Neural cell (in vitro differentiated cells): ENCODE data around the gene ATP6V1B1. TPM values are rescaled to one million over a fixed set of nuclear protein-coding genes. Genes with fewer than 3 reads are reported as not detected.

Experiments
- H2AFZ ChIP-seq: fragments of 200-600, 300-800 bp; sonication (generic), shearing (Covaris generic); 2 replicates; pipeline ENCODE4 v1.6.0; 2014; ENCODE audit warnings: low read depth, mild to moderate bottlenecking, antibody characterized with exemption, low read length, moderate library complexity
- H3F3A ChIP-seq: fragments of 200-600 bp; shearing (Covaris generic); 2 replicates; pipeline ENCODE4 v1.6.1; 2016; ENCODE audit warnings: mild to moderate bottlenecking, moderate library complexity, mixed read lengths, antibody characterized with exemption, low read length; ENCODE audit not compliant: insufficient read depth, poor library complexity, severe bottlenecking
- H3K27ac ChIP-seq: fragments of 200-600, 300-800 bp; sonication (generic), shearing (Covaris generic); 2 replicates; pipeline ENCODE4 v1.5.1; 2014; ENCODE audit warnings: mild to moderate bottlenecking, low read length, moderate library complexity
- H3K27me3 ChIP-seq: fragments of 300-800, 200-600 bp; sonication (generic), shearing (Covaris generic); 2 replicates; pipeline ENCODE4 v1.6.0; 2014; ENCODE audit warnings: mild to moderate bottlenecking, low read depth, low read length, moderate library complexity; ENCODE audit not compliant: insufficient read depth
- H3K36me3 ChIP-seq: fragments of 300-800, 200-600 bp; sonication (generic), shearing (Covaris generic); 2 replicates; pipeline ENCODE4 v1.5.1; 2014; ENCODE audit warnings: mild to moderate bottlenecking, antibody characterized with exemption, low read length, moderate library complexity; ENCODE audit not compliant: insufficient read depth
- H3K4me2 ChIP-seq: fragments of 300-800, 200-600 bp; sonication (generic), shearing (Covaris generic); 2 replicates; pipeline ENCODE4 v1.6.0; 2014; ENCODE audit warnings: mild to moderate bottlenecking, low read length
- H3K4me3 ChIP-seq: fragments of 300-800, 200-600 bp; sonication (generic), shearing (Covaris generic); 2 replicates; pipeline ENCODE4 v1.5.1; 2014; ENCODE audit warnings: mild to moderate bottlenecking, low read length, moderate library complexity
- H3K79me2 ChIP-seq: fragments of 200-600 bp; shearing (Covaris generic); replicated peaks from 2 replicates; pipeline ENCODE4 v1.6.0; 2014; ENCODE audit warnings: mild to moderate bottlenecking, low read length, moderate library complexity; ENCODE audit not compliant: insufficient read depth
- H3K9ac ChIP-seq: fragments of 300-800, 200-600 bp; sonication (generic), shearing (Covaris generic); 2 replicates; pipeline ENCODE4 v1.6.1; 2016; ENCODE audit warnings: mild to moderate bottlenecking, low read length, mixed read lengths
- H3K9me2 ChIP-seq: fragments of 200-600 bp; shearing (Covaris generic); 2 replicates; pipeline ENCODE4 v1.6.1; 2016; ENCODE audit warnings: mild to moderate bottlenecking, low read length, mixed read lengths; ENCODE audit not compliant: insufficient read depth
- H3K9me3 ChIP-seq: fragments of 200-600, 300-800 bp; sonication (generic), shearing (Covaris generic); 2 replicates; pipeline ENCODE4 v1.6.1; 2016; ENCODE audit warnings: mild to moderate bottlenecking, mixed run types, low read length, moderate library complexity, mixed read lengths
- H4K20me1 ChIP-seq: fragments of 200-600 bp; shearing (Covaris generic); 2 replicates; pipeline ENCODE4 v1.6.1; 2016; ENCODE audit warnings: mild to moderate bottlenecking, mixed run types; ENCODE audit not compliant: insufficient read depth
- CTCF ChIP-seq: fragments of 450-650 bp; IDR thresholded peaks from 2 replicates; pipeline ENCODE4 v1.5.1; 2014; ENCODE audit warnings: antibody characterized with exemption, mild to moderate bottlenecking, moderate library complexity; ENCODE audit not compliant: poor library complexity, severe bottlenecking
- EP300 ChIP-seq: fragments of 450-650 bp; conservative IDR thresholded peaks from 2 replicates; pipeline ENCODE4 v1.6.1; 2014; ENCODE audit warnings: antibody characterized with exemption, mild to moderate bottlenecking, moderate library complexity; ENCODE audit not compliant: poor library complexity, severe bottlenecking
- EZH2 ChIP-seq: fragments of 200-600, 300-800 bp; shearing (Covaris generic), sonication (generic); IDR thresholded peaks from 2 replicates; pipeline ENCODE4 v1.6.1; 2014; ENCODE audit warnings: antibody characterized with exemption, low read length, borderline replicate concordance, mild to moderate bottlenecking; ENCODE audit not compliant: insufficient read depth, poor library complexity, severe bottlenecking
- MXI1 ChIP-seq: fragments of 450-650 bp; conservative IDR thresholded peaks from 2 replicates; pipeline ENCODE4 v1.6.1; 2014; ENCODE audit warnings: antibody characterized with exemption, mild to moderate bottlenecking; ENCODE audit not compliant: poor library complexity, severe bottlenecking
- POLR2AphosphoS5 ChIP-seq: IDR thresholded peaks from 2 replicates; pipeline ENCODE4 v1.6.1; 2012
- RAD21 ChIP-seq: fragments of 450-650 bp; conservative IDR thresholded peaks from 2 replicates; pipeline ENCODE4 v1.6.1; 2014; ENCODE audit warnings: antibody characterized with exemption, mild to moderate bottlenecking, moderate library complexity
- SMC3 ChIP-seq: fragments of 450-650 bp; conservative IDR thresholded peaks from 2 replicates; pipeline ENCODE4 v1.6.1; 2014; ENCODE audit warnings: antibody characterized with exemption, mild to moderate bottlenecking, moderate library complexity; ENCODE audit not compliant: poor library complexity
- TAF1 ChIP-seq: IDR thresholded peaks from 2 replicates; pipeline ENCODE4 v1.6.1; 2012; ENCODE audit warnings: low read depth
- polyA plus RNA-seq: library from polyadenylated mRNA; depleted of rRNA; stranded (reverse); fragments of >200 nt; gene quantifications from 2 replicates; pipeline ENCODE4 v1.2.3, GENCODE V29; 2014
- TF ChIP-seq, protein P1 (sequence below): IDR thresholded peaks from 2 replicates; pipeline ENCODE4 v1.6.1; 2012; ENCODE audit warnings: borderline replicate concordance

Gene ATP6V1B1
- polyA plus RNA-seq, 1 donor from 2014 or later: 0.12 TPM

DNA sequence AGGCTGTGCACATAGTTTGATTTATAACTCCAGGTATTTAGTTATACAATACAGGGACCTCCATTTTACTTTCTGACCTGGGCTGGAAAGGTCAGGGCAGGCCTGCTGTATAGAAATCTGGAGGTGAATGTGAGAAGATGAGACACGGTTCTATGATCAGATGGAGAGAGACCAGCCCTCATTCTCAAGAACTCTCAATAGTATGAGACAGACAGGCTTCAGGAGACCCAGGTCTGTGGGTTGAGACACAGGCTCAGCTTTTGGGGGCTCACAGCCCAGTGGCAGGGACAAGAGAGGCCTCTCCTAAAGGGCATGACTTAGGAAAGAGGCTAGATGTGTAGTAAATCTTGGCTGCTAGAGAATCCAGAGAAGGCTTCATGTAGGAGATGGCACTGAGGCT, 719 bp upstream of the ATP6V1B1 start:
- Histone ChIP-seq H3K27me3 (no peaks in the 10 kb centered on the region), H3K79me2 (no peaks in the 10 kb centered on the region), H3K9me2 (no peaks in the 10 kb centered on the region), H3K4me3 (no peak overlapping the region), H3K27ac (no peak overlapping the region), H3F3A (no peaks in the 10 kb centered on the region), H2AFZ (no peak overlapping the region), H3K4me2 (no peak overlapping the region), H3K36me3 (no peaks in the 10 kb centered on the region), H3K9me3 (no peaks in the 10 kb centered on the region), H4K20me1 (no peaks in the 10 kb centered on the region), H3K9ac (no peak overlapping the region)
- TF ChIP-seq TAF1 (no peak), MXI1 (no peak), CTCF (no peak), EZH2 (no peak), EP300 (no peak), RAD21 (no peak), SMC3 (no peak), POLR2AphosphoS5 (no peak)
- TF ChIP-seq, protein P1, sequence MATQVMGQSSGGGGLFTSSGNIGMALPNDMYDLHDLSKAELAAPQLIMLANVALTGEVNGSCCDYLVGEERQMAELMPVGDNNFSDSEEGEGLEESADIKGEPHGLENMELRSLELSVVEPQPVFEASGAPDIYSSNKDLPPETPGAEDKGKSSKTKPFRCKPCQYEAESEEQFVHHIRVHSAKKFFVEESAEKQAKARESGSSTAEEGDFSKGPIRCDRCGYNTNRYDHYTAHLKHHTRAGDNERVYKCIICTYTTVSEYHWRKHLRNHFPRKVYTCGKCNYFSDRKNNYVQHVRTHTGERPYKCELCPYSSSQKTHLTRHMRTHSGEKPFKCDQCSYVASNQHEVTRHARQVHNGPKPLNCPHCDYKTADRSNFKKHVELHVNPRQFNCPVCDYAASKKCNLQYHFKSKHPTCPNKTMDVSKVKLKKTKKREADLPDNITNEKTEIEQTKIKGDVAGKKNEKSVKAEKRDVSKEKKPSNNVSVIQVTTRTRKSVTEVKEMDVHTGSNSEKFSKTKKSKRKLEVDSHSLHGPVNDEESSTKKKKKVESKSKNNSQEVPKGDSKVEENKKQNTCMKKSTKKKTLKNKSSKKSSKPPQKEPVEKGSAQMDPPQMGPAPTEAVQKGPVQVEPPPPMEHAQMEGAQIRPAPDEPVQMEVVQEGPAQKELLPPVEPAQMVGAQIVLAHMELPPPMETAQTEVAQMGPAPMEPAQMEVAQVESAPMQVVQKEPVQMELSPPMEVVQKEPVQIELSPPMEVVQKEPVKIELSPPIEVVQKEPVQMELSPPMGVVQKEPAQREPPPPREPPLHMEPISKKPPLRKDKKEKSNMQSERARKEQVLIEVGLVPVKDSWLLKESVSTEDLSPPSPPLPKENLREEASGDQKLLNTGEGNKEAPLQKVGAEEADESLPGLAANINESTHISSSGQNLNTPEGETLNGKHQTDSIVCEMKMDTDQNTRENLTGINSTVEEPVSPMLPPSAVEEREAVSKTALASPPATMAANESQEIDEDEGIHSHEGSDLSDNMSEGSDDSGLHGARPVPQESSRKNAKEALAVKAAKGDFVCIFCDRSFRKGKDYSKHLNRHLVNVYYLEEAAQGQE: no peak

GRCh38 chr2:70936165-70936978, 672 bp downstream of the ATP6V1B1 start:
- Histone ChIP-seq H3K27ac (no peak overlapping the region), H3F3A (no peaks in the 10 kb centered on the region), H3K27me3 (no peaks in the 10 kb centered on the region), H4K20me1 (no peaks in the 10 kb centered on the region), H2AFZ (no peak overlapping the region), H3K9ac (no peak overlapping the region), H3K4me3 (no peak overlapping the region), H3K9me3 (no peaks in the 10 kb centered on the region), H3K36me3 (no peaks in the 10 kb centered on the region), H3K4me2 (no peak overlapping the region), H3K9me2 (no peaks in the 10 kb centered on the region), H3K79me2 (no peaks in the 10 kb centered on the region)
- TF ChIP-seq TAF1 (no peak), POLR2AphosphoS5 (no peak), EP300 (no peak), MXI1 (no peak), EZH2 (no peak), SMC3 (no peak), RAD21 (no peak), CTCF (no peak)
- TF ChIP-seq, protein P1: no peak
